ENCODE measurements around the gene MOCS1. TPM values are rescaled to one million over a fixed set of nuclear protein-coding genes. Genes with fewer than 3 reads are reported as not detected.

Gene MOCS1
- total RNA-seq, 4 donors from 2014 or later, result 24.0 to 33.0 (median 29.3) TPM

DNA sequence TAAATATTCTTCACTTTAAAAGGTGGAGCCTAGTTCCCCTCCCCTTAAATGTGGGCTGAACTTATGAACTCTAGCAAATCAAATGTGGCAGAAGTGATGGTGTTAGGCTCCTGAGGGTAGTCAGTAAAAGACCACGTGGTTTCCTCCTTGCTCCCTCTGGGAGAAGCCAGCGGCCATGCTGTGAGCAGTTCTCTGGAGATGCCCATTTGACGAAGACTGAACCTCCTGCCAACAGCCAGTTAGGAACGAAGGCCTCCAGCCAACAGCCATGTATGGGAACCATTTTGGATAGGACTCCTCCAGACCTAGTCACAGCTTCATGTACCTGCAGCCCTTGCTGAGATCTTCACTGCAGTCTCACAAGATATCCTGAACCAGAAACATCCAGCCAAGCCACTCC is 7.6 kb upstream of the MOCS1 start:
- no peak overlapping the region for H3K4me3 ChIP-seq
- no peaks in the 10 kb centered on the region for H3K4me1 ChIP-seq
- H3K27me3 ChIP-seq, result no peaks in the 10 kb centered on the region
- no peaks in the 10 kb centered on the region for H3K36me3 ChIP-seq
- no peak overlapping the region for H3K27ac ChIP-seq
- ATAC-seq, result no peak
- WGBS, 2 donors (ENCODE audit: low coverage in 1 of 2), result 80% methylated on average over 1 of the region's 4 CpGs; no CpG with 5 or more reads in 1 of the 2 donors
- no peaks in the 10 kb centered on the region for H3K9me3 ChIP-seq
- TF ChIP-seq POLR2AphosphoS5 (IDR thresholded peaks at IDR 0.05) (no peak), POLR2A (IDR thresholded peaks at IDR 0.05) (no peak), EP300 (IDR thresholded peaks at IDR 0.05) (no peak)
- TF ChIP-seq, protein P1, sequence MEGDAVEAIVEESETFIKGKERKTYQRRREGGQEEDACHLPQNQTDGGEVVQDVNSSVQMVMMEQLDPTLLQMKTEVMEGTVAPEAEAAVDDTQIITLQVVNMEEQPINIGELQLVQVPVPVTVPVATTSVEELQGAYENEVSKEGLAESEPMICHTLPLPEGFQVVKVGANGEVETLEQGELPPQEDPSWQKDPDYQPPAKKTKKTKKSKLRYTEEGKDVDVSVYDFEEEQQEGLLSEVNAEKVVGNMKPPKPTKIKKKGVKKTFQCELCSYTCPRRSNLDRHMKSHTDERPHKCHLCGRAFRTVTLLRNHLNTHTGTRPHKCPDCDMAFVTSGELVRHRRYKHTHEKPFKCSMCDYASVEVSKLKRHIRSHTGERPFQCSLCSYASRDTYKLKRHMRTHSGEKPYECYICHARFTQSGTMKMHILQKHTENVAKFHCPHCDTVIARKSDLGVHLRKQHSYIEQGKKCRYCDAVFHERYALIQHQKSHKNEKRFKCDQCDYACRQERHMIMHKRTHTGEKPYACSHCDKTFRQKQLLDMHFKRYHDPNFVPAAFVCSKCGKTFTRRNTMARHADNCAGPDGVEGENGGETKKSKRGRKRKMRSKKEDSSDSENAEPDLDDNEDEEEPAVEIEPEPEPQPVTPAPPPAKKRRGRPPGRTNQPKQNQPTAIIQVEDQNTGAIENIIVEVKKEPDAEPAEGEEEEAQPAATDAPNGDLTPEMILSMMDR (IDR thresholded peaks at IDR 0.05), result no peak

DNA sequence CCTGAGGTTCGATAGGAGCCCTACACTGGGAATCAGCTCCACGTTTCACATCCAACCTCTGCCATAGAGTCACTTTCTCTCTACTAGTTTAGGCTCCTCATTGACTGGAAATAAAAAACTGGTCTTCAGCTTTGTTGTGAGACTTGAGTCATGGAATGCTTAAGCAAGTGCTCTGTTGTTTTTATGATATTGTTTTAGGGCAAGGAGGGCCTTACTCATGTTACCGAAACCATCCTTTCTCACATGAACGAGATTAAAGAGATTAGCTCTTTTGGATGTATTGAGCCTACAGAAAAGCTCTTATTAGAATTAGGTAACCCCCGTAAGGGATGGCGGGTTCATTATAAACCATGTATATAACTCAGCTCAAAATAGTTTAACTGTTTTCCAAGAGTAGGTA is 6.9 kb upstream of the MOCS1 start:
- no peak for TF ChIP-seq POLR2A (IDR thresholded peaks at IDR 0.05)
- TF ChIP-seq POLR2AphosphoS5 (IDR thresholded peaks at IDR 0.05), result no peak
- no peak for TF ChIP-seq EP300 (IDR thresholded peaks at IDR 0.05)
- TF ChIP-seq, protein P1 (IDR thresholded peaks at IDR 0.05), result no peak
- no peaks in the 10 kb centered on the region for H3K27me3 ChIP-seq
- 95 to 98% methylated on average over 6 of the region's 6 CpGs for WGBS, 2 donors (ENCODE audit: low coverage in 1 of 2)
- H3K4me1 ChIP-seq, result no peaks in the 10 kb centered on the region
- H3K4me3 ChIP-seq, result no peak overlapping the region
- no peak overlapping the region for H3K27ac ChIP-seq
- ATAC-seq, result no peak
- no peaks in the 10 kb centered on the region for H3K9me3 ChIP-seq
- no peaks in the 10 kb centered on the region for H3K36me3 ChIP-seq

DNA sequence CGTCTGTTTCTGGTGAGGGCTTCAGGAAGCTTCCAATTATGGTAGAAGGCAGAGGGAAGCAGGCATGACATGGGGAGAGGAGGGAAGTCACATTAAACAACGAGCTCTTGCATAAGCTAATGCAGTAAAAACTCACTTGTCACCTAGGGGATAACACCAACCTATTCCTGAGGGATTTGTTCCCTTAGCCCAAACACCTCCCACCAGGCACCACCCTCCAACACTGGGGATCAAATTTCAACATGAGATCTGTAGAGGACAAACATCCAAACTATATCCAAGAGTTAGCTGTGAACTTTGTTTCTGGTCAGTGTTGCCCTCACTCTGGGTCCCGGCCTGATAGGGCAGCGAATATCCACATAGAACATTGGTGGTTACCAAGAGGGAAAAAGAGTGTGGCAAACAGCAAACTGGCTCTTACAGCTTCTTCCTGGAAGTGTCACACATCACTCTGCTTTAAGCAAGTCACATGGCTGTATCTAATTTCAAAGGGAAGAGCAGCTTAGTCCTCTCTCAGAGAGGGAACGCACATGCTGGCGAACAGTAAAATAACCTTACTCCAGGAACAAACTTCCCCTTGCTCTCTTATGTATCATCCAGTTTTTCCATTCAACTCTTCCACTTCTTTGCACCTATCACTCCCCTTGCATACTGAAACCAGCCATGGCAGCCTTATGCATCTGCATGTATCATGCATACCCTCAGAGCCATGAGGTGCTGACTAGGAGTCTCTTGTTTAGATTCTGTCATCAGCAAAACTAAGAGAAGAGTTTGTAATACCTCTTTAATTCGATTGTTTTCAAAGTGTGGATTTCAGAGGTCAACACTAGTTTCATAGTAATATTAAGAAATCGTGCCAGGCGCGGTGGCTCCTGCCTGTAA is 4.8 kb upstream of the MOCS1 start:
- H3K9me3 ChIP-seq, result no peaks in the 10 kb centered on the region
- no peak for TF ChIP-seq POLR2A (IDR thresholded peaks at IDR 0.05)
- TF ChIP-seq POLR2AphosphoS5 (IDR thresholded peaks at IDR 0.05), result no peak
- no peak for TF ChIP-seq EP300 (IDR thresholded peaks at IDR 0.05)
- TF ChIP-seq, protein P1 (IDR thresholded peaks at IDR 0.05), result no peak
- no peaks in the 10 kb centered on the region for H3K27me3 ChIP-seq
- ATAC-seq, result no peak
- WGBS, 2 donors (ENCODE audit: low coverage in 1 of 2), result 77 to 86% methylated on average over 8 of the region's 10 CpGs
- peaks cover 0 to 12% (median 0%) of the 10 kb centered on the region in 3 donors for H3K4me1 ChIP-seq
- H3K27ac ChIP-seq, result no peak overlapping the region
- no peak overlapping the region for H3K4me3 ChIP-seq
- H3K36me3 ChIP-seq, result no peaks in the 10 kb centered on the region

DNA sequence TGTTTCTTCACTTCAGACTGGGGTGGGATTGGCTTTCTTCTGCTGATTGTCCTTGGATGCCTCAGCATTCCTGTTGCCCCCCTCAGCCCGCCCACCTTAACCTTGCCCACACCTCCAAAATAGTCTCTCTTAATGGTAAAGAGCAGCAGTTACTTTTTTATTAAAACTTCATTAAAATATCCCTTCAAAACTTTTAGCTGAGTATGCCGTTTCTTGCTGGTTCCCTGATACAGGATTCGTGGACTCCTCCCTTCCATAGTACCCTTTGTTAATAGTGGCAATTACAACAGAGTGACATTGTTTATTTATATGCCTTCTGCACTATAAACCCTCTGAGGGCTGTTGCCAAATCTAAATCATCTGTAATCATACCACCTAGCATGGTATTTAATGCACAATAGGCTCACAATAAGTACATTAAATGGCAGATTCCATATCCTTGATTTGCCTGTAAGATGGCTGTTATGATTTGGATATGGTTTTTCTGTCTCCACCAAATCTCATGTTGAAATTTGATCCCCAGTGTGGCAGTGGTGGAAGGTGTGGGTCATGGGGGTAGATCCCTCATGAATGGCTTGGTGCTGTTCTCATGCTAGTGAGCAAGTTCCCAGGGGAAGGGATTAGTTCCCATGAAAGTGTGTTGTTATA is 3.5 kb upstream of the MOCS1 start:
- no peaks in the 10 kb centered on the region for H3K27me3 ChIP-seq
- ATAC-seq, result no peak
- H3K36me3 ChIP-seq, result no peaks in the 10 kb centered on the region
- no peak overlapping the region for H3K4me3 ChIP-seq
- TF ChIP-seq, protein P1 (IDR thresholded peaks at IDR 0.05), result no peak
- TF ChIP-seq EP300 (IDR thresholded peaks at IDR 0.05) (no peak), POLR2AphosphoS5 (IDR thresholded peaks at IDR 0.05) (no peak), POLR2A (IDR thresholded peaks at IDR 0.05) (no peak)
- WGBS, 2 donors (ENCODE audit: low coverage in 1 of 2), result 86 to 100% methylated on average over 2 to 3 of the region's 3 CpGs
- no peak overlapping the region for H3K27ac ChIP-seq
- peaks cover 0 to 22% (median 6%) of the 10 kb centered on the region in 3 donors for H3K4me1 ChIP-seq
- no peaks in the 10 kb centered on the region for H3K9me3 ChIP-seq

Data from gastroesophageal sphincter (tissue), 4 donors.